ENCODE results near the gene EBP. TPM values are rescaled to one million over a fixed set of nuclear protein-coding genes. Genes with fewer than 3 reads are reported as not detected.

EBP gene
- total and polyA plus RNA-seq, 2 experiments from 2014 or later = 128 to 176 TPM

GRCh38 chrX:48516285-48516684 lies 5.3 kb upstream of the EBP start:
- H3K9me2 ChIP-seq (ENCODE audit: insufficient read depth) = no peaks in the 10 kb centered on the region
- H3K4me3 ChIP-seq = no peak overlapping the region
- no peaks in the 10 kb centered on the region for H4K20me1 ChIP-seq (replicated peaks; ENCODE audit: insufficient read depth)
- TF ChIP-seq POLR2AphosphoS5 (IDR thresholded peaks at IDR 0.05; ENCODE audit: low read depth) = no peak
- no peak for TF ChIP-seq CTCF (conservative IDR thresholded peaks at IDR 0.05; ENCODE audit: low read depth in 2 of 2)
- TF ChIP-seq REST (IDR thresholded peaks at IDR 0.05; ENCODE audit: unreplicated experiment) = no peak
- TF ChIP-seq ZNF462 (CRISPR knock-in tag; IDR thresholded peaks at IDR 0.05) = no peak
- no peak for TF ChIP-seq ETS1 (IDR thresholded peaks at IDR 0.05)
- no peak for TF ChIP-seq NANOG (IDR thresholded peaks at IDR 0.05; ENCODE audit: borderline replicate concordance)
- H3K9me3 Mint-ChIP-seq = no peaks in the 10 kb centered on the region
- no peaks in the 10 kb centered on the region for H3K27me3 ChIP-seq (ENCODE audit: insufficient read depth)
- no peak overlapping the region for H3K27ac Mint-ChIP-seq
- peaks cover 10% of the 10 kb centered on the region; the same call in 2 of the 3 replicates for H3K36me3 Mint-ChIP-seq (ENCODE audit: low read depth)
- ATAC-seq (no peak), DNase-seq (ENCODE audit: low spot score) (no peak)
- H3K27me3 Mint-ChIP-seq (ENCODE audit: insufficient read depth, low read depth, poor library complexity) = peaks cover 8% of the 10 kb centered on the region
- H2AFZ ChIP-seq = no peak overlapping the region
- H3K4me3 Mint-ChIP-seq = no peak overlapping the region
- no peaks in the 10 kb centered on the region for H3K4me1 ChIP-seq (ENCODE audit: insufficient read depth)
- H3K79me2 ChIP-seq (replicated peaks; ENCODE audit: insufficient read depth) = no peaks in the 10 kb centered on the region
- no peak overlapping the region for H3K4me2 ChIP-seq
- H3K27ac ChIP-seq (ENCODE audit: low read depth) = no peak overlapping the region
- no peaks in the 10 kb centered on the region for H3F3A ChIP-seq (replicated peaks; ENCODE audit: low read depth)
- H3K4me1 Mint-ChIP-seq = peaks cover 6% of the 10 kb centered on the region; the same call in 2 of the 3 replicates
- H3K36me3 ChIP-seq (ENCODE audit: insufficient read depth) = no peaks in the 10 kb centered on the region

All from GM23338 (cell line).